IPS DF 4.7 (cell line): ENCODE measurements around the gene ERC2.

Experiments
- DNase-seq: peaks from one replicate; pipeline ENCODE4 v3.0.0-alpha.2; 2013; ENCODE audit warnings: low spot score; ENCODE audit errors: extremely low read depth

ERC2 gene

DNA sequence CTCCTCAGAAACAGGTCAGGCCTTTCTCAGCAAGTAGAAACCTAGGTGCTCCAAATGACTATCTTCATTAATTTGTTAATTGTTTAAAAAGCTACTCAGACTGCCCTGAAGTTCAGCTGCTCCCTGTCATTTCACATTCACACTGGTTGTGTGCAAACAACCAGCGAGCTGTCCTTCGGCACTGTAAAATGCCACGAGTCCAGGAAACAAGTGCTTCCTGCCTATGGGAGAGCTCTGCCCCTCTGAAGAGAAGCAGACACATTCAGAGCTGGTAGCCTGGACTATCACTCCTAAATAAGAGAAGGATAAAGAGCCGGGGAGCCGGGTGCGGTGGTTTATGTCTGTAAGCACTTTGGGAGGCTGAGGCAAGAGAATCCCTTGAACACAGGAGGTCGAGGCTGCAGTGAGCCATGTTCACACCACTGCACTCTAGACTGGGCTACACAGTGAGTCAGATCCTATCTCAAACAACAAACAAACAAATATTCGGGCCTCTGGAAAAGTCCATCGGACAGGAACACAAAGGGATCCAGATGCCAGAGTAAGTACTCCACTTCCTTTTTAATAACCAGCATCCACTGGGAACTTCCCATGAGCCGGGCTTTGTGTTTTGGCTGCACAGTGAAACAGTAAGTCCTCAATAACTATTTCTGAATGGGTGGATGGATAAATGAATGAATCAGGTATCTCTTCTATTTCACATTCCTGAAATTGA is 866.7 kb downstream of the ERC2 start:
- DNase-seq = no peak

DNA sequence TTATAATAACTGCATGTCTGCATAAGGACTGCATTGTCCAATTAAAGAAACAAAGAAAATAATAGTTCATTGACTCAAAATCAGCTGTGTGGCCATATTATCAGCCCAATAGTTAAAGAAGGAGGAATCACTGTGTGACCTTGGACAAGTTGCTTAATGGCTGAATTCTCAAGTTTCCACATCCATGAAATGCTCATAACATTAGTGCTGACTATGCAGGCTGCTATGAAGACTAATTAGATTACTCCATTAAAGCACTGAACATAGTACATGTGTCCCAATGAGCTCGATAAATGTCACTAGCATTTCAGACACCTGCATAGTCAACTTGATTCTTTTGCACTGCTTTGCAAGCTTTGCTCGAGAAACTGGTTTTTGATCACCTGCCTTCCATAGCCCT is 870.0 kb downstream of the ERC2 start:
- no peak for DNase-seq

DNA sequence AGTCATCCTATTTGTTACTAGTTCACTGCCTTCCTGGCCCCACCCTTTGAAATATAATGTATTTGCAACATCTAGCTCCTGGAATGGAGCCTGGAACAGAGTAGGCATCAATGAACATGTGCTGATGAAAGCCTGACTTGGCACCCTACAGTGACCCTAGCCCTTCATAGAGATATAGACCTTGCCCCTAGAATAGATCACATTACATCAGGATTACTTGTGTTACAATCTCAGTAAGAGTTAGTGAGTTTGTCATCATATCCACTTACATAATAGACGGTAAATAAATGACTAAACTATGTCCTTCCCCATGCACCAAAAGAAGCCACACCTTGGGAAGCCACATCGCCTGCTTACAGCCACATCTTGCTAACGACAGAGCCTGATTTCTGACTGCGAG is 870.6 kb downstream of the ERC2 start:
- DNase-seq = no peak

DNA sequence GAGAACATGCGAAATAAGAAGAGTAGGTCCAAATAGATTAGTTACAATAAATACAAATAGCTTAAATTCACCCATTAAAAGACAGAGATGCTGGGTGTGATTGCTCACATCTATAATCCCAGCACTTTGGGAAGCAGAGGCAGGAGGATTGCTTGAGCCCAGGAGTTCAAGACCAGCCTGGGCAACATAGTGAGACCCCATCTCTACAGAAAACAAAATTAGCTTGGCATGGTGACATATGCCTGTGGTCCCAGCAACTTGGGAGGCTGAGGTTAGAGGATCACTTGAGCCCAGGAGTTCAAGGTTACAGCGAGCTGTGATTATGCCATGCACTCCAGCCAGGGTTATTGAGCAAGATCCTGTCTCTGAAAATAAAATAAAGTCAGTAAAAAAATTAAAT is 872.1 kb downstream of the ERC2 start:
- DNase-seq = no peak

DNA sequence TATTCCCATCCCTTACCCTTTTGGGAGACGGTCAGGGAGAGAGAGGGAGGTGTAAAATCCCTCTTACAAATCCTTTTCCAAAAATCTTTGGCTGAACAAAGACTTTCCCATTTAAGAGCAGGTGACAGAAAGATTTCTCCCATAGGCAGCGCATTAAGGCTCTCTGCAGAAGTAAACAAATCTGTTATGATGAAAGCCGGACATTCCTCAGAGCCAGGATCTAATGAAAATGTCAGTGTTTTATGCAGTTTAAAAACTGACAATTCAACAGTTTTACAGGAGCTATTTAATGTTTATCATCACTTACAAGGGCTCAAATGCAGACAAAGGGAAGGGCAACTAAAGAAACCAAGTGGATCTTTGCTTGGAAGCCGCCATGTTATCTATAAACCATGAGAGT is 872.8 kb downstream of the ERC2 start:
- DNase-seq = no peak

DNA sequence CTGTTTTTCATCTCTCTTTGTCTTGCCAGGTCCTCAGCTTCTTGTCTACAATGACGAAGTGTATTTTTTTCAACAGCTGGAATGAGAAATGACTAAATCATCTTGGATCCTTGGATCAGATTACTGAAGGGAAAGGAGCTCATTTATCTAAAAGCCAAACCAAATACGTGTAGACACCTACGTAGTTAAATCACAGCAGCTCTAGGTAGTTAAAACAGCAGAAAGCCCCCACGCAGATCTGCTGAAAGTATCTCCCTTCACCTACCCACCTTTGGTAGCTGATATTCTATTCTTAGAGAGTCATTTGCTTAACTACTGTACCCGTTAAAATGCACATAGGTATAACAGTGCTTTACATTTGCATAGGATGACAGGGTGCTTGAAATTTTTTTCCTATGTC is 875.7 kb downstream of the ERC2 start:
- DNase-seq = no peak

DNA sequence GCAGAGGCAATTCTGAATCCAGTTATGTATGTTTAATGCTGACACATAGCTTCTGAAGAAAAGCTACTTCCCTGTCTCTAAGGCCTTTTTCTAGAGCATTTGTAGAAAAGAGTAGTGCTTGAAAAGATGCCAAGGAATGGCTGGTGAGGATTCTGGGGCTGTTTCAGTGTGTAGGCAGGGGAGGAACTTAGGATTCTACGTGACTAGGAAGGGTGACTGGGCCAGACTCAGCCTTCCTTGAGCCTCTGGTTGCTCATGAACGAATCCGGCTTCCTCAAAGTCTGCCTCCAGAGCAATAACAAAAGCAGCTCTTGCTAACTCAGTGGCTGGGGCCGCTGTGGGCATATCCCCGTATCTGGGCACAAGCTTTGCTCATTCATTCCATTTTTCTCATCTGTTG is 876.4 kb downstream of the ERC2 start:
- DNase-seq = no peak

DNA sequence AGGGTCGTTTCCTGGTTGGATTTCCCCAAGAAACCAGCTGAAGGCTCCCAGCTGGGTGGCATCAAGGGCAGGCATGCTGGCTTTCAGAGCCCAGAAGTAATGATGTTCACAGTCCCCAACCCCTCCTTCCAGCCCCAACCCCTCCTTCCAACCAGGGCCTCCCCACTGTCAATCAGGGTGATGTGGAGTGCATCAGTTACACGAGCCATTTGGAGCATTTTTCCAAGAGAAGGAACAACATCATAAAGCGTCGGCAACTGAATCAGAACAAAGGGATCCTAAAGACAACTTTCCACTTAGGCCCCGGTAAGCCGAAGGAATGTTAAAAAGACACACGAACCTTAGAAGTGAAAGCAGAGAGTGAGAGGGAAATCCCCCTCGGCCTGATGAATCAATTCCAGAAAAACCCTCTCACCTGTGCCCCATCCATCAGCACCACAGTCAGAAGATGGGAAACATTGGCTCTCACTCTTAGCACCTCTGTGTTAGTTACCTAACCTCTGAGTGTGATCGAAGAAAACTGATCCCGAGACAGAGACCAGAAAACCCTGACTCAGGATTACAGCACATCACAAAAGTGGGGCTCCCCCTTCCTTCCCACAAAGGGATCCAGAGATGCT is 880.0 kb downstream of the ERC2 start:
- DNase-seq = no peak

DNA sequence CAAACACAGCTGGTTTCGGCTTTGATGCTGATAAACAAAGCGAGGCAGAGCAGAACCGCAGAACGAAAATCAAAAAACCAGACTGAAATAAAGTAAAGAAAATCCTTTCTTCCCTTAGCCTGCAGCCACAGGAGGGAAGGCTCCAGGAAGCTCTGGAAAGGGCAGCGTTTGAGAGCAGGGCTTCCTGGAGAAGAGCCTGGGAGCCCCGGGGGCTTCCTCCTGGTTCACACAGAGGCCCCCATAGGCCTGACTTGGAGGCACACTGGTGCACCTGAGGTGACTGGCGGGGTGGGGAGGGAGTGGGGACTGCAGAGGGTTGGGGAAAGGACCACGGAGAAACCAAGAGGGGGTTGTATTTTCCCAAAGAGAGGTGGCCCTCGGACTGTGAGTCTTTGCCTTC is 882.4 kb downstream of the ERC2 start:
- no peak for DNase-seq

DNA sequence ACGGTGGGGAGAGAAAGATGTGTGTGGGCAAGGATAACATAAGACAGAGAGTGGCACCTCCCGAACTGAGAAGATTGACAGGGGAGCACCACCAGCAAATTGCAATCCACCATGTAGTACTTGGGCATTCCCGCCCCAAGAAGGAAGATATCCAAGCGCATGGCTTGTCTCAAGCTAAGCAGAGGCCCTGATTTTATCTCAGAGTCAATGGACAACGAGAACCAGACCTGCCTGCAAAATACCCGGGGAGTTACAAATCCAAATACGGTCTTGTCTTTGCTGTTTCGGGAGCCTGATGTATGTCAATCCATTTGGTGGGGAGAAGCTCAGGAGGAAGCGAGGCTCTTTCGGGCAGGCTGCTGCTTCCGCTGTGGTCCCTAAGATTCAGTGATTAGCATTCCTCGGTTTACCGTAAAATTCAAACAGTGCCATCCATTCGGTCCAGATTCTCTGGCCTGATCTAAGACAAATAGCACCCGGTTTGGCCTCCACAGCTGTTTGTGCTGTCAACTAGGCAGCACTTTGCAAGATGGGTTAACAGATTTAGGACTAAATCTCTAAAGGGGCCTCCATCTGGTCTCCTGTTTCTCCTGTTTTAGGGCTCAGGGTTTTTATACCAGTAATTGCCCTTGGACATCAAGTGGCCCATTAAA is 883.4 kb downstream of the ERC2 start:
- DNase-seq = no peak

DNA sequence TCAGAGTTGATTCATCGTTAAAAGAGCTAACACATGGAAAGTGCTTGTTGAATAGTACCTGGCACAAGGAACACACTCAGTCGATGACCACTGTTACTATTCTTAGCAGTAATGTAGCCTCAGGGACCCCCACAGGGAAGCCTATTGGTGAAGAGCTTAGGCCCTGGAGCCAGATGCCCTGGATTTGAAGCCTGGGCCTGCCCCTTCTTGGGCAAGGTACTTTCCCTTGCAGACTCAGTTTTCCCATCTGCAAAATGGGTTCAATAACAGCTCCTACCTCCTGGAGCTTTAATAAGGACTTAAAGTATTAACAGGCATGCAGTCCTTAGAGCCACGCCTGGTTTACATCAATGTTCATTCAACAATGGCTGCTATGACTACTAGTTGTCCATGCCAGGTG is 884.2 kb downstream of the ERC2 start:
- DNase-seq = no peak

DNA sequence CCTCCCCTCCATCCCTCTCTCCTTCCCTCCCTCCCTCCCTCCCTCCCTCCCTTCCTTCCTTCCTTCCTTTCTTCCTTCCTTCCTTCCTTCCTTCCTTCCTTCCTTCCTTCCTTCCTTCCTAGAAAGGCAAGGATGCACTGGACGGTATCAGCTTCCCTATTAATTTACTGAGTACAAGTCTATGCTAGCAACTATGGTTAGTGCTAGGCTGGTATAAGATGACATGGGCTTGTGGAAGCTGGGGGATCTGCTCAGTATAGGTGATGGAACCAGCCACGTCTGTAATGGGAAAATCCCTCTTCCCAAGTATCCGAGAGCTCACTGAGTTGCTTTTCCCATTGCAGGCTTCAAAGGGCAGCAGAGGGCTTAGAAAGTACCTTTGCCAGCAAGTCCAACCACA is 884.8 kb downstream of the ERC2 start:
- DNase-seq = no peak

DNA sequence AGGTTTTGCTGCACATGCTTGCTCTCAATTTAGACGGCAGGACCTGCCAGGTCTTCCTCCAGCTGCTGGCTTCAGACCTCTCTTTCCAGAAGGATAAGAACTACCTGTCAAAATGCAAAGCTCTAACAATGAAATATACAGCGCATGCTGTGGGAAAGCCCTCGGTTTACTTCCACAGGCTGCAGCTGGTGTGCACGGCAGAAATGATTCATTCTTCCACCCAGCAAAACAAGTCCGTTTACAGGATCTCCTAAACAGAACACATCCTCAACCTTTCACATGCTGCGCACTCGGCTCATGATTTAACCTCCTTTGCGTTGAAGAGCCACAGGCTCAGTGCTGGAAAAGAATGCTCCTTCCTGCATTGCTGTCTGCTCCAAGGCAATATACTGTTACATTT is 888.8 kb downstream of the ERC2 start:
- DNase-seq = no peak

DNA sequence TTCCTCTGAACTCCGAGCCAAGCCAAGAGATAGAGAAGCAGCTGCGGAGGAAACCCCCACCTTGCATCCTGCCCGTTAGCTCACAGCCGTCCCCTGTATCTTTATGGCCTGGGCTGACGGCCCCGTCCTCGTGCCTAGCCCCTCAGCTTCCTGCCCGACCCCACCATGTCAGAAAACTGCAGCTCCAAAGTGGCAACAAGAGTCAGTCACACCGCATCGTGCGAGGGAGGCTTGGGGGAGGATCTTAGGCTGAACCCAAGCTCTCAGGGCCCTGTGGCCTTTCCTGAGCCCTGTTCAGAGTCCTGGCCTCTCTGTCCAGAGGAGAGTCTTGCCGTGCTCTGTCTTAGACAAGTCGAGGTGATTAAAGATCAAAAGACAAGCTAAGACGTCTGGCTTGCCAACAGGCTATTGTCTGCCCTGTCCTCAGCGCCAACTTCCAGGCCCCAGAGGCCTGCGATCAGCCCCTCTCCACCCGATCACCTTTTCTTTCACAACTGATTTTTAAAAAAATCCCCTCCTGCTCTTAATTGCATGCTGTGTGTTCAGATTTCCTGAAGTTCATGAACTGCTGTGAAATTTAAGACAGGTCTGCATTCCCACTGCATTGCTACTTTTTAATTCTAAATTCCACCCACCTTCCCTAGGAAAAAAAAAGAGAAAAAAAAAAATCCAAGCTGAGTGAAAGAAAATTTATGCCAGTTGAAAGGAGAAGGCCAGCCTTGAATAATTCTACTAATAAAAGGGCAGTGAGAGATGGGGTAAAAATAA is 891.5 kb downstream of the ERC2 start:
- DNase-seq = no peak

DNA sequence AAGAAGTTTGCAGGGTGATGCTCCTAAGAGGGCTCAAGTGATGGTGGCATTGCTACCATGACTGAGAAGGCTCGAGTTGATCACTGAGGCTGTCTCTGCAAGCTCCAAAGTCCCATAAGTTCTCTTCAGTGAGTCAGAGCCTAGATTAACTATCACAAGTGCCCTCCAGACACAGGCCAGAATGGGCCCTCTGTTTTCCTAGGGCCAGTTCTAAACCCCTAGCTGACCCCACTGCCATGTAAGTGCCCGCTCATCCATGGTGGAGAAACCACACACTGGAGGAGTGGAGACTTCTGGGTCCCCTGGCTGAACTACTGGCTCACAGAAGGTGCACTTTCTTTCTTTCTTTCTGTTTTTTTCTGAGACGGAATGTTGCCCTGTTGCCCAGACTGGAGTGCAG is 893.6 kb downstream of the ERC2 start:
- no peak for DNase-seq

DNA sequence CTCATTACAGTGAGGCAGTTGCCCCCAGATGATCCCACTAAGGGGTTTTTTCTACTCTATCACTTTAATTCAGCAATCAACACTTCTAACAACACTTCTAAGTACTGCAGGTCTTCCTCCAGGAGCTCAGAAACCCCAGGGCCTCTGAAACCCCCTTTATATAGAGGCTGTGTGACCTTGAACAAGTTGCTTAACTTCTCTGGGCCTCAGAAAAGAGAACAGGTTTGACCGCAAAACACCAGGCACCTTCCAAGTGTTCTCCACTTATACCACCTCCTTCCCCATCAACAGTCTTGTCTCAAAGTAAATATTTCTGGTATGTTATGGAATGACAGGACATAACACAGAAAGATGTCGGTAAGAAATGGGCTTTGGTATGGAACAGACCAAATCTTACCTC is 895.5 kb downstream of the ERC2 start:
- no peak for DNase-seq

DNA sequence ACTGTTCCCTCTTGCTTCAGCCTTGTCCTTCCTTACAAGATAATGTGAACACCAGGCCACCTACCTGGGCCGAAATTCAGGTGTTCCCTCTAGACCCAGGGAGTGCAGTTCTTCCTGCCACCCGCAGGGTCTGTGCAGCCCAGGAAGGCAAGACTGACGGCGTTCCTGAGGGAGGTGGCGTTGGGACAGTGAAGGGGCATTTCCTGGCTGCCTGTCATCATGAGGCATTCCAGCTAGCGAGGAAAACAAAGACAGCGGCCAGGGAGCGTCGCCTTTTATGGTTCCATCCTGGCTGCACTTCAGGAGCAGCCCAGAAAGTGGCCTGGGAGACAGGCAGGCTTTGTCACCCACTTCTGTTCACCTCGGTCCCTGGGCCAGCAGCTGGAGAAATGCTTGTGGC is 896.4 kb downstream of the ERC2 start:
- DNase-seq = peak; percentile 79

DNA sequence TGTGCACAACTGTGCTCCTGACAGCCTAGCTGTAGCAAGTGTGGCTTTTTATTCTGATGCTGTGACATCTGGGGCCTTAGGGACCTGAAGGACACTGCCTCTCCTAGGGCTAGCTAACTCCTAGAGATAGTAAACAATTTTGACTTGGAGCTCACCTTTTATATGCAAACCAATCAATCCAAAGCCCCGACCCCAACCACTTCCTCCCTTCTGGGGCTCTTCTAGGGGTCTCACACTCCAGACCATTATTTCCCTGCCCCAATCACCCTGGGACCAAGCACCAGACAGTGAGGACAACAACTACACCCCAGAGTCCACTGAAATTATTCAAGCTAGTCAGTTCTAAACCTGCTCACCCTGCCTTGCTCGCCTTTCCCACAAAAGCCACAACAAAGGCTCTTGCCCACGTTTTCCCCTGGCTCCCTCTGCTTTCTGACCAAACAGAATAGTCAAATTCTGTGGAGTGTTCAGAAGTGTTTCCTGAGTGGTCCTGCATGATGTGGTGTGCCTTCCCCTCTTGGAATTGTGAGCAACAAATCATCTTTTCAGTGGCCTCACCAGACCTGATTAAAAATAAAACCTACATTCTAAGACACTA is 897.0 kb downstream of the ERC2 start:
- DNase-seq = no peak

DNA sequence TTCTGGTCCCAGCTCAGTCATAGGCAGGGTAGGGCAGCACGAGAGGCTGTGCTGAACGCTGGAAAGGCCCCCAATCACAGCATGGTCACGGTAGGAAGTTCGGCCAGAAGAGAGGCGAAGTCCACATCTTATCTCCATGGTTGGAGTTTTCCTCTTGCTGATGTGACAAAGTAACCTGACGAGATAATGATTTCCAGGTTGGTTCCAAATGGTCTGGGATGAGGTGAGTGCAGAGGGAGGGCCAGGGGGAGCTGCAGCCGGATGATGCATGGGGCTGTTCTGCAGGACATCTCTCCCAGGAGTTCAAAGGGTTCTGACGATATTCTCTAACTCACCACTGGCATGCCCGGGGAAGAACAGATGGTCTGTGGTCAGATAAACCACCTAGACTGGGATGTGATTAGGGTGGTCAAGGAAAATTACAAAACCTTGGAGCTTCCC is 898.0 kb downstream of the ERC2 start:
- no peak for DNase-seq

DNA sequence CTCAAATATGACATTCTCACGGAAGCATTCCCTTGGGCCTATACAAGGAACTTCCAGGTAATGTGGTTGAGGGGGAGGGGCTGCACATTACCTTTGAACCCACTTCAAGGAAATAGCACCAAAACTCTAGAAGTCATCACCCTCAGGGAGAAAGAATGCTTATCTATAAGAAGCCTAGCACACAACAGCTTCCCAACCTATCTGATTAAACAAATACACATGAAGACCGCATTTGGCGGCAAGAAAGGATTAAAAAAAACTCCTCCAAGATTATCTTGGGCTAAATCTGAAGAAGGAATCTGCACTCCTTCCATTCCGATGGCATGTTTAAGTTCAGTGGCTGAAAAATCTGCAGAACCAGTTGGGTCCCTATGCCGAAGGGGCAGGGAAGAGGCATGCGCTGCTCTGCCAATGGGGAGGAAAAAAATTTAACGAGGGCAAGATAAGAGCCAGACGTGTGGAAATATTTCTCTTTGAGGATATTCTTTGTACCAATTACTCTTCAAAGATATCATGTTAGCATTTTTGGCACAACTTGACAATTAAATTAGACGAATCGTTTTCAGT is 899.2 kb downstream of the ERC2 start:
- DNase-seq = no peak

DNA sequence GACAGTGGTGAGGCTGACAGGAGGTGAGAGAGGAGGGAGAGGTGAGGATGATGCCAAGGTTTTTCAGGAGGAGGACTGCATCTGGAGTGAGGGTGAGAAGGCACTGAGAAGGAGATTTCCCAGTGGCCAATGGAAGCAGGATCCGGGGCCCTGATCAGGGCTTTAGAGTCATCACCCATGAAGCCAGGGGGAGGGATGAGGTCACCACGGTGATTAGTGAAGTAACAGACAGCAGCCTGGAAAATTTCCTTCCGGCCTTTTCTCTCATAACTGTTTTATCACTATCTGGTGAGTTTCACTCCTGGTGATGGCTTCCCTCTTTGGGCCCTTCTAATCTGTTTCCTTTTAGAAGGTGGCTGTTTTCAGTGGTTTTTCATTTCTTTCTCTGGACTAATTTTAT is 900.7 kb downstream of the ERC2 start:
- no peak for DNase-seq
